EL (cell line): ENCODE results near the gene NBPF3.
"Not testable (repeated sequence)": the region's sequence is repeated elsewhere in the genome, so short reads cannot be mapped to it uniquely, and the experiment has no call there.

ENCODE experiments used
- DNase-seq: peaks from one replicate; pipeline ENCODE4 v3.0.0-alpha.2; 2016

The NBPF3 gene

GRCh38 chr1:21438646-21439312 lies 1.2 kb upstream of the NBPF3 start:
- DNase-seq = not testable (repeated sequence)

GRCh38 chr1:21439345-21439720 lies 604 bp upstream of the NBPF3 start:
- no peak for DNase-seq

GRCh38 chr1:21440630-21441125 lies 741 bp downstream of the NBPF3 start:
- DNase-seq = peak; percentile 45

- not testable (repeated sequence) for DNase-seq
These were observed 6.7 kb downstream of the NBPF3 start for GRCh38 chr1:21446647-21447046.

- DNase-seq = peak; percentile 43
These were observed 7.4 kb downstream of the NBPF3 start for GRCh38 chr1:21447311-21447710.

GRCh38 chr1:21449906-21450305 lies 10.0 kb downstream of the NBPF3 start:
- peak; percentile 60 for DNase-seq

GRCh38 chr1:21451212-21451611 lies 11.3 kb downstream of the NBPF3 start:
- DNase-seq = peak; percentile 90

GRCh38 chr1:21451981-21452411 lies 12.1 kb downstream of the NBPF3 start:
- DNase-seq = peak; percentile 80

GRCh38 chr1:21453964-21454614 lies 14.2 kb downstream of the NBPF3 start:
- peak; percentile 85 for DNase-seq

- DNase-seq = not testable (repeated sequence)
These were observed 15.0 kb downstream of the NBPF3 start for GRCh38 chr1:21454904-21455303.

GRCh38 chr1:21457654-21458053 lies 17.7 kb downstream of the NBPF3 start:
- no peak for DNase-seq

- not testable (repeated sequence) for DNase-seq
These were observed 25.2 kb downstream of the NBPF3 start for GRCh38 chr1:21465127-21465526.

GRCh38 chr1:21467946-21468345 lies 28.0 kb downstream of the NBPF3 start:
- DNase-seq = not testable (repeated sequence)

- peak; percentile 46 for DNase-seq
These were observed 28.7 kb downstream of the NBPF3 start for GRCh38 chr1:21468599-21468998.

- no peak for DNase-seq
These were observed 29.6 kb downstream of the NBPF3 start for GRCh38 chr1:21469581-21469980.

- DNase-seq = no peak
These were observed 32.9 kb downstream of the NBPF3 start for GRCh38 chr1:21472861-21473260.

GRCh38 chr1:21478356-21478755 lies 38.4 kb downstream of the NBPF3 start:
- no peak for DNase-seq

- not testable (repeated sequence) for DNase-seq
These were observed 43.9 kb downstream of the NBPF3 start for GRCh38 chr1:21483881-21484280.

- no peak for DNase-seq
These were observed 49.2 kb downstream of the NBPF3 start for GRCh38 chr1:21489146-21489545.

- peak; percentile 77 for DNase-seq
These were observed 51.0 kb downstream of the NBPF3 start for GRCh38 chr1:21490774-21491487.

GRCh38 chr1:21491488-21492355 lies 51.8 kb downstream of the NBPF3 start:
- peak; percentile 40 for DNase-seq

- DNase-seq = no peak
These were observed 52.4 kb downstream of the NBPF3 start for GRCh38 chr1:21492356-21492625.

- DNase-seq = no peak
These were observed 54.3 kb downstream of the NBPF3 start for GRCh38 chr1:21494196-21494595.
